Gastroesophageal sphincter (tissue), 4 donors: ENCODE results near the gene CD46. TPM values are rescaled to one million over a fixed set of nuclear protein-coding genes. Genes with fewer than 3 reads are reported as not detected.

Experiments used
- ATAC-seq: fragments of 150-250 bp; one replicate; pipeline ENCODE4 v1.9.1; 2016; ENCODE audit warnings: mild to moderate bottlenecking, moderate library complexity
- H3K27ac ChIP-seq, 4 donors: fragments of 200-600 bp; sonication (generic) in 3 of 4; 1 replicate in 3 of 4; 2 replicates in 1 of 4; pipeline ENCODE4 v1.5.1; 2016 to 2019
- H3K27me3 ChIP-seq: fragments of 200-600 bp; sonication (generic); one replicate; pipeline ENCODE4 v1.5.1; 2019
- H3K36me3 ChIP-seq, 2 donors: fragments of 200-600 bp; sonication (generic); one replicate each; pipeline ENCODE4 v1.5.1; 2019; ENCODE audit warnings: control low read depth in 1 of 2
- H3K4me1 ChIP-seq, 3 donors: fragments of 200-600 bp; sonication (generic); 1 replicate in 2 of 3; 2 replicates in 1 of 3; pipeline ENCODE4 v1.5.1; 2016 to 2019; ENCODE audit warnings: control low read depth in 2 of 3
- H3K4me3 ChIP-seq, 2 donors: fragments of 200-600 bp; sonication (generic); one replicate each; pipeline ENCODE4 v1.5.1; 2019; ENCODE audit warnings: mild to moderate bottlenecking in 1 of 2, moderate library complexity in 1 of 2
- H3K9me3 ChIP-seq, 3 donors: fragments of 200-600 bp; sonication (generic); one replicate each; pipeline ENCODE4 v1.5.1; 2017 to 2019; ENCODE audit warnings: control low read depth in 2 of 3
- CTCF ChIP-seq, 4 experiments: fragments of 200-600 bp in 2 of 4; fragments of 450-650 bp in 2 of 4; sonication (generic) in 1 of 4; IDR thresholded peaks; one replicate each; pipeline ENCODE4 v1.5.1; 2017 to 2019; ENCODE audit warnings: antibody characterized with exemption in 4 of 4, mild to moderate bottlenecking in 2 of 4, moderate library complexity in 2 of 4
- EP300 ChIP-seq: sonication (generic); formaldehyde crosslinking; IDR thresholded peaks from one replicate; pipeline ENCODE4 v1.6.1; 2017; ENCODE audit warnings: antibody characterized with exemption, mild to moderate bottlenecking
- POLR2A ChIP-seq, 2 donors: fragments of 450-650 bp; IDR thresholded peaks; one replicate each; pipeline ENCODE4 v1.6.1; 2017; ENCODE audit warnings: antibody characterized with exemption in 2 of 2, mild to moderate bottlenecking in 2 of 2, moderate library complexity in 1 of 2
- POLR2AphosphoS5 ChIP-seq: sonication (generic); formaldehyde crosslinking; IDR thresholded peaks from one replicate; pipeline ENCODE4 v1.6.1; 2017; ENCODE audit warnings: antibody characterized with exemption
- WGBS, 2 donors: methylation state at CpG; one replicate each; pipeline ENCODE4 v1.1.5; 2018; ENCODE audit warnings: low coverage in 1 of 2; 5-methylcytosine and 5-hydroxymethylcytosine counted together
- total RNA-seq, 4 donors: library from RNA; depleted of rRNA; stranded (reverse); fragments of >200 nt; gene quantifications; one replicate each; pipeline ENCODE4 v1.1.0, GENCODE V29; 2016

Gene CD46
- total RNA-seq, 4 donors from 2014 or later = 69.1 to 117 (median 98.6) TPM

- no peaks in the 10 kb centered on the region for H3K9me3 ChIP-seq
- peaks cover 30 to 90% (median 59%) of the 10 kb centered on the region in 3 donors for H3K4me1 ChIP-seq
- WGBS, 2 donors = 90 to 94% methylated on average over 2 to 17 of the region's 48 CpGs
- H3K4me3 ChIP-seq = peak overlapping the region in 1 of 2 donors; percentile 80
- no peaks in the 10 kb centered on the region for H3K27me3 ChIP-seq
- H3K27ac ChIP-seq = peak overlapping the region; percentile 21 to 100 (median 98)
- no peak for ATAC-seq
- TF ChIP-seq CTCF (IDR thresholded peaks at IDR 0.05) (no peak), POLR2AphosphoS5 (peak; percentile 37)
- peaks cover 0 to 87% of the 10 kb centered on the region in 2 donors for H3K36me3 ChIP-seq
Observed at GRCh38 chr1:207817778-207818751, 66.2 kb downstream of the CD46 start.

- H3K4me1 ChIP-seq = peaks cover 22 to 81% (median 50%) of the 10 kb centered on the region in 3 donors
- 57 to 73% methylated on average over 3 to 11 of the region's 18 CpGs for WGBS, 2 donors
Observed at GRCh38 chr1:207818971-207819451, 67.2 kb downstream of the CD46 start.

GRCh38 chr1:207820568-207821463 lies 69.0 kb downstream of the CD46 start:
- peak overlapping the region; percentile 97 to 100 (median 98) for H3K27ac ChIP-seq

More at GRCh38 chr1:207818971-207819451, 67.2 kb downstream of the CD46 start:
- ATAC-seq = no peak
- Histone ChIP-seq H3K9me3 (no peaks in the 10 kb centered on the region), H3K36me3 (peaks cover 0 to 78% of the 10 kb centered on the region in 2 donors), H3K27ac (peak overlapping the region; percentile 55 to 100 (median 98)), H3K4me3 (peak overlapping the region; percentile 80 to 92), H3K27me3 (no peaks in the 10 kb centered on the region)
- peak; percentile 8 for TF ChIP-seq POLR2AphosphoS5
- TF ChIP-seq CTCF (IDR thresholded peaks at IDR 0.05) = no peak

GRCh38 chr1:207821464-207822045 lies 69.7 kb downstream of the CD46 start:
- ATAC-seq = no peak
- 64 to 90% methylated on average over 2 to 7 of the region's 17 CpGs for WGBS, 2 donors
- H3K4me3 ChIP-seq = peak overlapping the region; percentile 80 to 92
- no peaks in the 10 kb centered on the region for H3K27me3 ChIP-seq
- H3K9me3 ChIP-seq = no peaks in the 10 kb centered on the region
- peak overlapping the region; percentile 97 to 100 (median 98) for H3K27ac ChIP-seq
- H3K36me3 ChIP-seq = peaks cover 0 to 52% of the 10 kb centered on the region in 2 donors
- peaks cover 20 to 81% (median 51%) of the 10 kb centered on the region in 3 donors for H3K4me1 ChIP-seq
- TF ChIP-seq POLR2A (IDR thresholded peaks at IDR 0.05) (no peak), CTCF (IDR thresholded peaks at IDR 0.05) (no peak), POLR2AphosphoS5 (no peak), EP300 (no peak)

More at GRCh38 chr1:207820568-207821463, 69.0 kb downstream of the CD46 start:
- Histone ChIP-seq H3K4me1 (peaks cover 24 to 81% (median 51%) of the 10 kb centered on the region in 3 donors), H3K36me3 (peaks cover 0 to 60% of the 10 kb centered on the region in 2 donors), H3K27me3 (no peaks in the 10 kb centered on the region), H3K9me3 (no peaks in the 10 kb centered on the region), H3K4me3 (peak overlapping the region; percentile 80 to 92)
- no peak for TF ChIP-seq POLR2A (IDR thresholded peaks at IDR 0.05)
- TF ChIP-seq EP300 = no peak
- TF ChIP-seq CTCF (IDR thresholded peaks at IDR 0.05) = no peak
- peak; percentile 4 for TF ChIP-seq POLR2AphosphoS5
- 41 to 53% methylated on average over 6 to 9 of the region's 22 CpGs for WGBS, 2 donors
- no peak for ATAC-seq
